GM18511 (cell line): ENCODE results near the gene TBCD.

Source experiments
- ATAC-seq: cut with Tn5 transposase; IDR thresholded peaks from one replicate; pipeline ENCODE4 v1.9.1; 2021; ENCODE audit warnings: mild to moderate bottlenecking, moderate library complexity; ENCODE audit not compliant: unreplicated experiment

The TBCD gene

GRCh38 chr17:82808006-82808405 lies 56.1 kb downstream of the TBCD start:
- no peak for ATAC-seq

DNA sequence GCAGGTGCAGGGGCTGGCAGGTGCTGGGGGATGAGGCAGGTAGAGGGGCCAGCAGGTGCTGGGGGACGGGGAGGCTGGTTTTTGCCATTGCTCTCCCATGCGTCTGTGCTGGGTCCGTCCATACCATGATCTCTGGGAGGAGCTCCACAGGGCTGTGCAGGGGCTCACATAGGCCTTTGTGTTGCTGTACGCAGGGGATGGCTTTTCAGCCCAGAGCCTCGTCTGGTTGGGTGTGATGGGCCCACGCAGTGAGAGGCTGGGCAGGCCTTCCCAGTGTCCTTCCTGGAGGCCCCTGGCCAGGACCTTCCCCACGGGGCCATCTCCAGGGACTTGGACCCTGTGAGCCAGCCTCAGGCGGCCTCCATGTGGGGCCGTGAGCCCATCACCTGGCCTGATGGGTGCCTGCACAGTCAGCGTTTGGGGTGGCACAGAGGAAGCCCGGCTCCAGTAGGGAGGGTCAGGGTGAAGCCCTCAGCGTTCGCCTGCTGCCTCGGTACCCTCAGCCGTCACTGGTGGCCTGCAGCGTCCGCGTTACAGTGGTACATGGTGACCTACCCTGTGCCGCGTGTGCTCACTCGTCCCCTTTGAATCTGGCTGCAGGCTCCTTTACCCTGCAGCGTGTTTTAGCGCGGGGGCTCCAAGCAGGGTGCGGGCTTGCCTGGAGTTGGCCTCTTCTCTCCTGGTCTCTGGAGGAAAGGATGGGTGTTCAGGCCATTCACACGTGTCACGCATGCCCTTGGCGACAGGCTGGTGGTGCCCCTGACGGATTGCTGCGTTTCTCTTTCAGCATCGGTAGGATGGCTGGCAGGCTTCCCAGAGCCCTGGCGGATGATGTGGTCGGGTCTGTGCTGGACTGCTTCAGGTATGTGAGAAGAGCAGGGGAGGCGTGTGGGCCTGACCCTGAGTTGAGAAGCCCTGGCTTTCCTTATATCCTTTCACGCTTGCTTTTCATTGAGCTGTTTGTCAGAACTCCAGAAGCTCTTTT lies 57.3 kb downstream of the TBCD start:
- no peak for ATAC-seq

GRCh38 chr17:82810644-82811430 lies 59.0 kb downstream of the TBCD start:
- ATAC-seq, result no peak

DNA sequence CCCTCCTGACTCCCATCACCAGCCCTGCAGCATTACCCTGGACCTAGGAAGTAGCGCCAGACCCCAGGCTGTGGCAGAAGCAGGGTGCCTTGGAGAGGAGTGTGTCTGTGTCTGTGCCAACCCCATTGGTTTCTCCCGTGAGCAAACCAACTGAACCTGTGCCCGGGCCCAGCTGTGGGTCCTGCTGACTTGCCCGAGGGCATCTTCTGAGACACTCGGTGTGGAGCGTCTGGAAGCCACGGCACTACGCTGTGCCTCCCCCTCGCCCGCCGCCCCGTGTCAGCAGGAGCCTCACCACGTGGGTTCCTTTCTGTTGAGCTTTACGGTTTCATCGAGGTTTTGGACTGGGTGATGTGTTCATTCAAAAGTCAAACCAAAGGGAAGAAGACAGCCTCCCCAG lies 60.2 kb downstream of the TBCD start:
- ATAC-seq, result no peak

- ATAC-seq, result no peak
Measured at GRCh38 chr17:82812601-82813000, 60.7 kb downstream of the TBCD start.

GRCh38 chr17:82813299-82814051 lies 61.6 kb downstream of the TBCD start:
- no peak for ATAC-seq

DNA sequence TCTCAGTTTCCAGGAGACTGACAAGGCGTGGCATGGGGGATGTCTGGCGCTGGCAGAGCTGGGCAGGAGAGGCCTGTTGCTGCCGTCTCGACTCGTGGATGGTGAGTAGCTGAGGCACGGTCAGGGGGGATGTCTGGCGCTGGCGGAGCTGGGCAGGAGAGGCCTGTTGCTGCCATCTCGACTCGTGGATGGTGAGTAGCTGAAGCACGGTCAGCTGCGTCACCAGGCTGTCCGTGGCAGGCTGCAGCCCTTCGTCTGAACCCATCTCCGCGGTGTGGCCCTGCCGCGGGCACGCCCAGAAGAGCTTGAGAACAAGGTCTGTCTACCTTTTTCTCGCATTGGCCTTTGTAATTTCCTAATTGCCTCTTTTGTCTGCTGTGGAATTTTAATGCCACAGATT lies 63.0 kb downstream of the TBCD start:
- no peak for ATAC-seq

GRCh38 chr17:82815354-82815753 lies 63.5 kb downstream of the TBCD start:
- ATAC-seq, result no peak

GRCh38 chr17:82815790-82816305 lies 64.0 kb downstream of the TBCD start:
- ATAC-seq, result no peak

DNA sequence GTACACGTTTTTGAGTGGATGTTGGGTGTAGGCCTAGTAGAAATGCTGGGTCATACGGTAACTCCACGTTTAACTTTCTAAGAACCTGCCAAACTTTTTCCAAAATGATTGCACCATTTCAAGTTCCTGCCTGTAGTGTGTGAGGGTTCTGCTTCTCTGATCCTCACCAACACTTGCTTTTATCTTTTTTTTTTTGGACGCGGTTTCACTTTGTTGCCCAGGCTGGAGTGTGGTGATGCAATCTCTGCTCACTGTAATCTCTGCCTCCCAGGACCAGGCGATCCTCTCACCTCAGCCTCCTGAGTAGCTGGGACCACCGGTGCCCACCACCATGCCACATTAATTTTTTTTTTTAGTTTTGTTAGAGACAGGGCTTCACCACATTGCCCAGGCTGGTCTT lies 64.5 kb downstream of the TBCD start:
- ATAC-seq, result no peak

- no peak for ATAC-seq
Measured at GRCh38 chr17:82817947-82818346, 66.1 kb downstream of the TBCD start.

- no peak for ATAC-seq
Measured at GRCh38 chr17:82820278-82821251, 68.7 kb downstream of the TBCD start.

DNA sequence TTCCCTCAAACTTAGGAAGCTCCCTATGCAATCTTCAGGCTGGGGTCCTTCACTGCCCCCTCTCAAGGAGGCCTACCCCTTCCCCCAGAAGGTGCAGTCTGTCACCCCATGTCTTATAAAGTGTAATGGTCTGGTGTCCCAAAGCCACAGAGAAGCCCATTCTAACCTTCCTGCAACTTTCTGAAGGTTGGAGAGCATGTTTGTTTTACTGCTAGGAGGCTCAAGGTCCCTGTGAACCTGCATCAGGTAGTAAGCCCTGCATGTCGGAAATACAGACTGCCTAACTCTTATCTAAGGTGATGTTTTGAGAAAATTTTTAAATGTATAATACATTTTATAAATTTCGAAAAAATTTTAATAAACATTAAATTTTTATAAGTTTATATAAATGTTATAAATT lies 69.7 kb downstream of the TBCD start:
- ATAC-seq, result no peak

- no peak for ATAC-seq
Measured at GRCh38 chr17:82822281-82822680, 70.4 kb downstream of the TBCD start.

DNA sequence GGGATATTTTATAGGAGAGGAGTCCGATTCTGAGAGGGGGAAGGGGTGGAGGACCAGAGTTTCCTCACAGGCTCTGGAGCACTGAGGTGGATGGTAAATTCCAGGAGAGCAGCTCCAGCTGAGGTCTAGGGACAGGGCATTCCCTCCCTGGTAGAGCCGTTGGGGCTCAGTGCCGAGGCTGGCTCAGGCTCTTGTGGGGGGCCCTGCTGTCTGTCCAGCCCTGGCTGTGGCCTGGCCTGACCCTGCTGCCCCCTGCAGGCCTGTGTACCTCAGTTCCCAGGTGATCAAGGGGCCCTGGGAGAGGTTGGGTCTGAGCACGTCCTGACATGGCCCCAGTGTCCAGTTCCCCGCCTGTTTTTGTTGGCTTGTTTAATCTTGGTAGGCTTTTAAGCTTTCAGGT lies 71.1 kb downstream of the TBCD start:
- no peak for ATAC-seq

DNA sequence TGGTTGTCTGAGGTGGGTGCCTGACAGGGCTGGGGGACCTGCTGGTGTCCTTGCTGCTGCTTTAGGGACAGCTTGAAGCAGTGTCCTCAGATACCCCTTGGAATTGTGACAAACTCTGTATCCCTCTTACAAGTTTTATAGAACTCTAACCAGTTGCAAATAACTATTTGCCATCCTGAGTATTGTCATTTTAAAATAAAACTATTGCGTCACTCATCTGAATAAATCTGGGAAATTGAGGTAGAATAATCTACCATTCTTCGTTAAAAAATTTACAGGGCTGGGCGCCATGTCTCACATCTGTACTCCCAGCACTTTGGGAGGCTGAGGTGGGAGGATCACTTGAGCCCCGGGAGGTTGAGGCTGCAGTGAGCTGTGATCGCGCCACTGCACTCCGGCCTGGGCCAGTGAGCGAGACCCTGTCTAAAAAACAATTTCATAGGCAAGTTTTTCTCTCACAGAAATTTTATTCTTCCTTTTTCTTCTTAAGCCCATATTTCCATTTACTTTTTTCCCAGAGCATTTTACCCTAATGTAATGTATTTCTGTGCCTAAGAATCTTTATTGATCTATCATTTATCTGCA lies 73.8 kb downstream of the TBCD start:
- ATAC-seq, result no peak

GRCh38 chr17:82826211-82826610 lies 74.3 kb downstream of the TBCD start:
- no peak for ATAC-seq

DNA sequence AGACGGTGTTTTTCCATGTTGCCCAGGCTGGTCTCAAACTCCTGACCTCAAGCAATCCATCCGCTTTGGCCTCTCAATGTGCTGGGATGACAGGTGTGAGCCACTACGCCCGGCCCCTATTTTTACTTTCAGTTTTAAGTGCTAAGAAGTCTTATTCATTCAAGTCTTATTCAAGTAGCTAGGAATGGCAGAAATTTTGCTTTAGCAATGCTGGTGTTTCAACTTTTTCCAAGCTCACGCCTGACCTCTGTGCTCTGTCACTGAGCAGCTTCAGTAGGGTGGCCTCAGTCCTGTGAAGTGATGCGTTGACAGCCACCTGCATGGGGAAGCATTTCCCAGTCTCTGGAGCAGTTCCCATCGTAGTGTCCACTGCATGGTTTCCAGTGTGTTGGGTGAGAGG lies 75.1 kb downstream of the TBCD start:
- no peak for ATAC-seq

DNA sequence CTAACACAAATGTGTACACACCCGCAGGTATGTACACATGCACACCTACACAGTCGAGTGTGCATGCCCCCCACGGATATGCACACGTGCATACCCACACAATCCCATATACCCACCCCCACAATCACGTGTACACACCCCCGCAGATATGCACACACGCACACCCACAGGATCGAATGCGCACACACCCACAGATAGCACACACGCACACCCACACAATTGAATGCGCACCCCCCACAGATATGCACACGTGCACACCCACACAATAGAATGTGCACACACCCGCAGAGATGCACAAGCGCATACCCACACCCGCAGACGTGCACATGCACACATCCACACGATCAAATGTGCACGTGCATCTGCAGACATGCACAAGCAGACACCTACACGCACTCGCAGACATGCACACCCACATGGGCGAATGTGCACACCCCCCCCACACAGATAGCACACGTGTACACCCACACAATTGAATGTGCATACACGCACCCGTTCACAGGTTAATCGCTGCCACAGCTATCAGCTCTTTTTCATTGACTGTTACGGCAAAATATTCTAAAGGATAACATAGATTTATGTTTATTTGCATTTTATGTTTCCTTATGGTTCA lies 77.1 kb downstream of the TBCD start:
- no peak for ATAC-seq
